ENCODE results near the gene TTI1. TPM values are rescaled to one million over a fixed set of nuclear protein-coding genes. Genes with fewer than 3 reads are reported as not detected.

Gene TTI1
- total RNA-seq, 2 experiments from 2014 or later = 29.3 to 32.2 TPM

GRCh38 chr20:37986044-37986858, 47.0 kb downstream of the TTI1 start:
- CTCF ChIA-PET = no interaction called here
- peaks cover 23% of the 10 kb centered on the region for H3K4me1 Mint-ChIP-seq (ENCODE audit: low read depth)
- ATAC-seq (no peak), DNase-seq (no peak)
- no peaks in the 10 kb centered on the region for H3K27me3 Mint-ChIP-seq (ENCODE audit: low read depth)
- H3K36me3 Mint-ChIP-seq (ENCODE audit: low read depth) = peaks cover 46% of the 10 kb centered on the region
- no peak overlapping the region for H3K27ac Mint-ChIP-seq
- H3K4me3 Mint-ChIP-seq = no peak overlapping the region
- POLR2A ChIA-PET = interaction anchor here (0.6 kb wide), 1 partner anchor 437 kb away, joined by 3 read pairs; no protein-coding TSS in a partner anchor
- H3K9me3 Mint-ChIP-seq (ENCODE audit: insufficient read depth) = no peaks in the 10 kb centered on the region

DNA sequence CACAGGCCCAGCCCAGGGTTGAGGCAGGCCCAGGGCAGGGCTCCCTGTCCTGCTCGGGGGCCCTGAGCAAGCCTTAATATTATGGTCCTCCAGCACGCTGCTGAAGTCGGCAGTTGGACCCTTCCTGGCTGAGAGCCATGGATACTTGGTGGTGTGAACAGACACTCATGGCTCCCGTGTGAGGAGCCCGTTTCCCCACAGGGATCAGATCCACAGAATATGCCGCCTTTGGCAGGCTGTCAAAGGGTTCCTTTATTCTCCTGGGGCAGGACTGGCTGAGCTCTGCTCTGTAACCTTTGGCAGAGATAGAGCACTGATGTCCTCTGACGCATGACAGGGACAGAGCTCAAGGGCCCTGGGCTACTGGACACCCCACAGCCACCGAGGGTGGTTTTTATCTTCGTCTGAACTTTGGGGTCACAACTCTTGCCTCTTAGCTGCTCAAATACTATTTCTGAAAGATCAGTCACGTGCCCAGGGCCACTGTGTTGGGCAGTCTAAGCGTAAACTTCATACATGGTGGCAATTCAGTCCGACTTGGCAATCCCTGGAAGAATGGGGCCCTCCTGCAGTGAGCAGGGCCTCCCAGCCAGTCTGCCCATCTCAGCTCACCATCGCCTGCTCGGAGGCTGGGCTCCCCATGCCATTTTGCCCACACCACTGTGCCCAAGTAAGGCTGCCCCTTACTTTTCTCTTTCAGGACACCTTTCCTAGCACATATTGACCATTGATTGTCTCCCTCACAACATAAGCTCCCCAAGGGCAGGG, 49.1 kb downstream of the TTI1 start:
- Mint-ChIP-seq H3K4me1 (ENCODE audit: low read depth) (peaks cover 4% of the 10 kb centered on the region), H3K9me3 (ENCODE audit: insufficient read depth) (no peaks in the 10 kb centered on the region), H3K4me3 (no peak overlapping the region), H3K36me3 (ENCODE audit: low read depth) (peaks cover 33% of the 10 kb centered on the region), H3K27ac (no peak overlapping the region), H3K27me3 (ENCODE audit: low read depth) (no peaks in the 10 kb centered on the region)
- ATAC-seq (no peak), DNase-seq (no peak)
- CTCF ChIA-PET = interaction anchor here (1.1 kb wide), 1 partner anchor 16 kb away, joined by 3 read pairs; no protein-coding TSS in a partner anchor
- POLR2A ChIA-PET = no interaction called here

GRCh38 chr20:37983286-37983685, 50.0 kb downstream of the TTI1 start:
- no peaks in the 10 kb centered on the region for H3K9me3 Mint-ChIP-seq (ENCODE audit: insufficient read depth)
- ChIA-PET CTCF (no interaction called here), POLR2A (no interaction called here)
- no peak overlapping the region for H3K27ac Mint-ChIP-seq
- no peak for DNase-seq
- H3K36me3 Mint-ChIP-seq (ENCODE audit: low read depth) = peaks cover 25% of the 10 kb centered on the region
- no peak for ATAC-seq
- H3K27me3 Mint-ChIP-seq (ENCODE audit: low read depth) = no peaks in the 10 kb centered on the region
- H3K4me3 Mint-ChIP-seq = no peak overlapping the region
- H3K4me1 Mint-ChIP-seq (ENCODE audit: low read depth) = no peaks in the 10 kb centered on the region

DNA sequence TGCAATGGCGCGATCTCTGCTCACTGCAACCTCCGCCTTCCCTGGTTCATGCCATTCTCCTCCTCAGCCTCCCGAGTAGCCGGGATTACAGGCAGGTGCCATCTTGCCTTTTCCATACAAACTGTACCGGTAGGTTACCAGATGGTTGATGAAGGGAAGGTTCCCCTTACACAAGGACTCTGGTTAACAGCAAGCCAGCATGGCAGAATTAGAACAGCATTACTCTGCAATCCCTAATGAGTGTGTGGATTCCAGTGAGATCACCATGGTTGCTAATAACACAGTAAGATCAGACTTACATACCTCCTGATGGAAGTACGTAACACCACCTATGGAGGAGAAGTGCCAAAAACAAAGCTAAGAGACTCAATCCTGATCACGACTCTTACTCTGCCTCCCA, 51.7 kb downstream of the TTI1 start:
- ATAC-seq = no peak
- no peaks in the 10 kb centered on the region for H3K9me3 Mint-ChIP-seq (ENCODE audit: insufficient read depth)
- peak; percentile 1 for DNase-seq
- peaks cover 16% of the 10 kb centered on the region for H3K36me3 Mint-ChIP-seq (ENCODE audit: low read depth)
- no peaks in the 10 kb centered on the region for H3K27me3 Mint-ChIP-seq (ENCODE audit: low read depth)
- H3K4me3 Mint-ChIP-seq = no peak overlapping the region
- ChIA-PET CTCF (no interaction called here), POLR2A (no interaction called here)
- peaks cover 12% of the 10 kb centered on the region for H3K4me1 Mint-ChIP-seq (ENCODE audit: low read depth)
- no peak overlapping the region for H3K27ac Mint-ChIP-seq

DNA sequence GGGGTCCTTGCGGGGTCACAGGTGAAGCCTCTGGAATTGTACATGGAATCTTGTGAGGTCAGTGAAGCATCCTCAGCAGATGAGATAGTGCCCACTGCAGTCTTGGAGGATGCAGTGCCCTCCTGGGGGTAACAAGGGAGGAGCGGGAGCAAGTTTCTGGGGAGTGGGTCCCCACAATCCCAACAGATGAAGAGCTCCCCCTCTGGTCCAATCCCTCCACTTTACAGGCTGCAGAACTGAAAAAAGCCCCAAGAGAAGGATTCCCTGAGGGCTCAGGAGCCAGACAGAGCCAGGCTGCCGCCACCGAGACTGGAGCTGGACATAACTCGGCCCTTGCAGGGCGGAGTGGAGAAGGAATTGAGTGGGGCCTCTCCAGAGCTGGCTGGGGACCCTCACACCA, 52.4 kb downstream of the TTI1 start:
- Mint-ChIP-seq H3K36me3 (ENCODE audit: low read depth) (peaks cover 16% of the 10 kb centered on the region), H3K27me3 (ENCODE audit: low read depth) (no peaks in the 10 kb centered on the region), H3K9me3 (ENCODE audit: insufficient read depth) (no peaks in the 10 kb centered on the region), H3K27ac (no peak overlapping the region), H3K4me3 (no peak overlapping the region), H3K4me1 (ENCODE audit: low read depth) (peaks cover 15% of the 10 kb centered on the region)
- ChIA-PET POLR2A (no interaction called here), CTCF (no interaction called here)
- DNase-seq (peak; percentile 4), ATAC-seq (no peak)

DNA sequence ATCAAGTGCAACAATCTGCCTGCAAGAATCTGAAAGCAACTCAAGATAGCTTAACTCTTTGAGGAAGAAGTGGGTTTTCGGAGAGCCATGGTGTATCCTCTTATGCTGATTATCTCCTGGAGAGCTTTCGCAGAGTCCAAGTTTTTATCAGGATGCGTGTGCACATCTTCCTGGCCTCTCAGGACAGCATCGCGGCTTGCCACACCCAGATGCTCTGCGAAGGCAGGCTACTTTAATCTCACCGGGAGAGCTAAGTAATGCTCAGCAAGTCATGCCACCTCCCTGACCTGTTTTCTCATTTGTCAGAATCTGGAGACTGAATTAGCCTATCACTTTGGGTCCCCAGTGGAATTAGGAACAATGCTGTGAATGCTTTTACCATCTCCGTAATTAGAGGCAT, 52.9 kb downstream of the TTI1 start:
- ChIA-PET POLR2A (no interaction called here), CTCF (interaction anchor here (0.8 kb wide), 1 partner anchor 241 kb away, joined by 3 read pairs; no protein-coding TSS in a partner anchor)
- H3K4me1 Mint-ChIP-seq (ENCODE audit: low read depth) = peaks cover 15% of the 10 kb centered on the region
- ATAC-seq (no peak), DNase-seq (no peak)
- H3K27ac Mint-ChIP-seq = no peak overlapping the region
- no peaks in the 10 kb centered on the region for H3K27me3 Mint-ChIP-seq (ENCODE audit: low read depth)
- H3K36me3 Mint-ChIP-seq (ENCODE audit: low read depth) = peaks cover 16% of the 10 kb centered on the region
- H3K4me3 Mint-ChIP-seq = no peak overlapping the region
- H3K9me3 Mint-ChIP-seq (ENCODE audit: insufficient read depth) = no peaks in the 10 kb centered on the region

GRCh38 chr20:37979021-37979985, 54.0 kb downstream of the TTI1 start:
- CTCF ChIA-PET = interaction anchor here (0.8 to 1.5 kb wide), 2 partner anchors 14 to 242 kb away, joined by 3 read pairs; no protein-coding TSS in a partner anchor
- H3K27me3 Mint-ChIP-seq (ENCODE audit: low read depth) = no peaks in the 10 kb centered on the region
- no peak overlapping the region for H3K4me3 Mint-ChIP-seq
- POLR2A ChIA-PET = no interaction called here
- H3K9me3 Mint-ChIP-seq (ENCODE audit: insufficient read depth) = no peaks in the 10 kb centered on the region
- H3K36me3 Mint-ChIP-seq (ENCODE audit: low read depth) = peaks cover 13% of the 10 kb centered on the region
- H3K27ac Mint-ChIP-seq = no peak overlapping the region
- DNase-seq = no peak
- no peak for ATAC-seq
- peaks cover 15% of the 10 kb centered on the region for H3K4me1 Mint-ChIP-seq (ENCODE audit: low read depth)

- Mint-ChIP-seq H3K4me3 (no peak overlapping the region), H3K36me3 (ENCODE audit: low read depth) (peaks cover 11% of the 10 kb centered on the region)
Measured at GRCh38 chr20:37977786-37978185, 55.5 kb downstream of the TTI1 start.

GRCh38 chr20:37977338-37977737, 55.9 kb downstream of the TTI1 start:
- no peak overlapping the region for H3K4me3 Mint-ChIP-seq
- ChIA-PET POLR2A (no interaction called here), CTCF (no interaction called here)
- H3K4me1 Mint-ChIP-seq (ENCODE audit: low read depth) = peaks cover 15% of the 10 kb centered on the region
- DNase-seq (no peak), ATAC-seq (no peak)
- H3K9me3 Mint-ChIP-seq (ENCODE audit: insufficient read depth) = no peaks in the 10 kb centered on the region
- no peak overlapping the region for H3K27ac Mint-ChIP-seq
- no peaks in the 10 kb centered on the region for H3K27me3 Mint-ChIP-seq (ENCODE audit: low read depth)
- H3K36me3 Mint-ChIP-seq (ENCODE audit: low read depth) = peaks cover 7% of the 10 kb centered on the region

More at GRCh38 chr20:37977786-37978185, 55.5 kb downstream of the TTI1 start:
- ChIA-PET POLR2A (no interaction called here), CTCF (no interaction called here)
- ATAC-seq (no peak), DNase-seq (no peak)
- Mint-ChIP-seq H3K27ac (no peak overlapping the region), H3K4me1 (ENCODE audit: low read depth) (peaks cover 15% of the 10 kb centered on the region), H3K27me3 (ENCODE audit: low read depth) (no peaks in the 10 kb centered on the region), H3K9me3 (ENCODE audit: insufficient read depth) (no peaks in the 10 kb centered on the region)

DNA sequence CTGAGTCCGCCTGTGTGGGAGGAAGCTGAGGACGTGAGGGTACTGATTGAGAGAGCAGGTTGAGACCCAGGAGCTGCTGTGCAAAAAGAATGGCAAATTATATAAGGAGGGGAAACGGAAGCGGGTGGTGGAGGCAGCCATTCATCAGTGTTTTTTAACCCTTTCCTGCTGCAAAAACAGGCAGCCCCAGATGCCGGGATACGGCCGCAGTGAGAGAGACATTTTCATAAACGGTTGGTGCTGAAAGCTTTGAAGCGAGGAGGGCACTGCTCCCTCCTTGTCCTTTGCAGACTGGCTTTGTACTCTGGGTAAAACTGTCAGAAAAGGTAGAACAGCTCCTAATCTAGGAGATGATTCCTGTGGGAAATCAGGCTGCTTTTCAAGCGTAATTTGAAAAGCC, 56.4 kb downstream of the TTI1 start:
- ATAC-seq (no peak), DNase-seq (no peak)
- peaks cover 5% of the 10 kb centered on the region for H3K36me3 Mint-ChIP-seq (ENCODE audit: low read depth)
- no peak overlapping the region for H3K4me3 Mint-ChIP-seq
- POLR2A ChIA-PET = no interaction called here
- H3K9me3 Mint-ChIP-seq (ENCODE audit: insufficient read depth) = no peaks in the 10 kb centered on the region
- H3K4me1 Mint-ChIP-seq (ENCODE audit: low read depth) = peaks cover 15% of the 10 kb centered on the region
- H3K27me3 Mint-ChIP-seq (ENCODE audit: low read depth) = no peaks in the 10 kb centered on the region
- H3K27ac Mint-ChIP-seq = peak overlapping the region; percentile 59
- CTCF ChIA-PET = no interaction called here

DNA sequence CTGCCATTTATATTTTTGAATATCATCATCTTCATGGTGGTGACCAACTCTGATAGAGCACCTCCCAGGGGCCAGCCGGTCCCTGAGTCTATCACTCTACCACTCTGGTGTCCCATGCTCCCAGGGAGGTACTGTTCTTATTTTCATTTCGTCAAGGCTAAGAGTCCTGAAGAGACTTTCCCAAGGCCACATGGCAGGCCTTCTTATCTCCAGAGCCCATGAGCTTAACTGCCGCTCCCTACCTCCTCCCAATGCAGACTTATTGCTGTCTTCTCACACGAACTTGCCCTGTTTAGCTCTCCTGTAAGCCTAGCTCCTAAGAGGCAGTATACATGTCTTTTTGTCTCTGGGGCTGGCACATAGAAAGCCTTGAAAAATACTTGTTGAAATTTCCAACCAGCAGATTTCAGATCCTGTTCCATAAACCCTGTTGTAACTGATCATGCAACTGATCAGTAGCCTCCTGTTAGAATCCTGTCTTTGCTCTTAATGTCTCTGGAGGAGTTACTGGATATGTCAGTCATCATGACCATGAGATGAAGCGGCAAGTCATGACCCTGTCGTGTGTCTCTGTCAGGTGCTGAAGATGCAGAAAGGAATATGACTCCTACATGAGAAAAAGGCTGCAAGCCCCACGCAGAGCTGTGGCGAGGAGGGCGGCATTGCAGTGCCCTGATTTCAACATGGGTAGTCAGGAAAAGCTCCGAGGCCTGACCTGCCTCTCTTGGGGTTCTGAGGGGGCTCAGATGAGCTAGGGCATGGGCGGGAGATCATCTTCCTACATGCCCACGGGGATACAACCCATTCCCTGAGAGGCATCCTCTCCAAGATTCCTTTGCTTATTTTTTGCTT, 60.0 kb downstream of the TTI1 start:
- DNase-seq (peak; percentile 9), ATAC-seq (no peak)
- Mint-ChIP-seq H3K36me3 (ENCODE audit: low read depth) (no peaks in the 10 kb centered on the region), H3K27me3 (ENCODE audit: low read depth) (peaks cover under 1% of the 10 kb centered on the region), H3K4me1 (ENCODE audit: low read depth) (peaks cover 15% of the 10 kb centered on the region), H3K27ac (no peak overlapping the region), H3K4me3 (no peak overlapping the region), H3K9me3 (ENCODE audit: insufficient read depth) (peaks cover 6% of the 10 kb centered on the region)
- ChIA-PET POLR2A (no interaction called here), CTCF (interaction anchor here (0.6 kb wide), 1 partner anchor 41 kb away, joined by 3 read pairs; no protein-coding TSS in a partner anchor)

Measured in activated CD8-positive, alpha-beta T cell treated with anti-CD3 and anti-CD28 coated beads, Interleukin-2, amount 10 ng/mL, durations not matched to agents 7 days and 5 days (primary cell).